UCSD-AML1 (cell line): ENCODE results near the gene IL36RN.
"Not testable (repeated sequence)": the region's sequence is repeated elsewhere in the genome, so short reads cannot be mapped to it uniquely, and the experiment has no call there.

ENCODE experiments used
- DNase-seq: peaks from one replicate; lab custom pipeline; 2025; ENCODE audit not compliant: unreplicated experiment; lab: John Stamatoyannopoulos, UW

IL36RN gene

GRCh38 chr2:113096842-113097618 is 38.0 kb downstream of the IL36RN start:
- not testable (repeated sequence) for DNase-seq

- DNase-seq = no peak
These were observed 39.0 kb downstream of the IL36RN start for GRCh38 chr2:113098041-113098440.

GRCh38 chr2:113098532-113098931 is 39.5 kb downstream of the IL36RN start:
- no peak for DNase-seq

GRCh38 chr2:113102133-113102532 is 43.1 kb downstream of the IL36RN start:
- DNase-seq = no peak

- DNase-seq = no peak
These were observed 44.3 kb downstream of the IL36RN start for GRCh38 chr2:113103277-113103676.

GRCh38 chr2:113104054-113104611 is 45.1 kb downstream of the IL36RN start:
- no peak for DNase-seq

- no peak for DNase-seq
These were observed 46.2 kb downstream of the IL36RN start for GRCh38 chr2:113105047-113105785.

GRCh38 chr2:113111121-113111520 is 52.1 kb downstream of the IL36RN start:
- DNase-seq = no peak

GRCh38 chr2:113111823-113112287 is 52.9 kb downstream of the IL36RN start:
- no peak for DNase-seq

GRCh38 chr2:113112441-113112840 is 53.4 kb downstream of the IL36RN start:
- DNase-seq = no peak

GRCh38 chr2:113112871-113113270 is 53.9 kb downstream of the IL36RN start:
- no peak for DNase-seq

- DNase-seq = no peak
These were observed 54.8 kb downstream of the IL36RN start for GRCh38 chr2:113113807-113114206.
